Islet of Langerhans (tissue), 1 donor: Measurements from ENCODE around the gene INTS2.
"Not testable (repeated sequence)": the region's sequence is repeated elsewhere in the genome, so short reads cannot be mapped to it uniquely, and the experiment has no call there.

Source experiments
- FAIRE-seq: peaks from one replicate; lab custom pipeline; 2011; peaks lifted over from hg19 to GRCh38; lab: Jason Lieb, UNC

The INTS2 gene

DNA sequence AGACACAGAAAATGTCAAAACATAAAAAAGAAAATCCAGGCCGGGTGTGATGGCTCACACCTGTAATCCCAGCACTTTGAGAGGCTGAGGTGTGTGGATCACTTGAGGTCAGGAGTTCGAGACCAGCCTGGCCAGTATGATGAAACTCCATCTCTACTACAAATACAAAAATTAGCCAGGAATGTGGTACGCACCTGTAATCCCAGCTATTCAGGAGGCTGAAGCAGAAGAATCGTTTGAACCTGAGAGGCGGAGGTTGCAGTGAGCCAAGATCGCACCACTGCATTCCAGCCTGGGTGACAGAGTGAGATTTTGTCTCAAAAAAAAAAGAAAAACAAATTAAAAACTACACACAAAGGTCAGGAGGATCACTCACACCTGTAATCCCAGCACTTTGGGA, 40.0 kb downstream of the INTS2 start:
- FAIRE-seq, result not testable (repeated sequence)

DNA sequence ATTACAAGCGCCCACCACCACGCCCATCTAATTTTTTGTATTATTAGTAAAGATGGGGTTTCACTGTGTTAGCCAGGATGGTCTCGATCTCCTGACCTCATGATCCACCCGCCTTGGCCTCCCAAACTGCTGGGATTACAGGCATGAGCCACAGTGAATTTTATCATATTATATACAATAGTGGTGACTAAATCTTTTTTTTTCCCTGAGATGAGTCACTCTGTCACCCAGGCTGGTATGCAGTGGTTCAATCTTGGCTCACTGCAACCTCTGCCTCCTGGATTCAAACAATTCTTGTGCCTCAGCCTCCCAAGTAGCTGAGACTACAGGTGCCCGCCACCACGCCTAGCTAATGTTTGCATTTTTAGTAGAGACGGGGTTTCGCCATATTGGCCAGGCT, 41.9 kb downstream of the INTS2 start:
- not testable (repeated sequence) for FAIRE-seq

DNA sequence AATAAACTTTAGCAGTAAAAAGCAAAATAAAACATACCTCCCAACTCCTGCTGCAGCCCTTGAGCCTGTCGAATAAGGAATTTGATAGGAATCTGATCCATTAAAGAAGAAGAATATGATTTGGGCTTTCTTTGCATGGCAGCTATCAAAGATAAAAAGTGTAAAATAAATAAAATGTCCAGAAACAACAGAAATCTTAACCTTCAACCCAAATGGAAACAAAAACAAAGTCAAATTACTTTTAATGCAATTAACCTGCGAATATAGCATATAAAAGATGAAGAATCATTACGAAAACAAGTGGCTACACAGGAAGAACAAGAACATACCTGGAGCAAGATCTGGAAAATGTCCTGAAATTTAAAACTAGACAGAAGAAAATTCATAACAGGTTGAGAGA, 42.9 kb downstream of the INTS2 start:
- FAIRE-seq, result no peak

DNA sequence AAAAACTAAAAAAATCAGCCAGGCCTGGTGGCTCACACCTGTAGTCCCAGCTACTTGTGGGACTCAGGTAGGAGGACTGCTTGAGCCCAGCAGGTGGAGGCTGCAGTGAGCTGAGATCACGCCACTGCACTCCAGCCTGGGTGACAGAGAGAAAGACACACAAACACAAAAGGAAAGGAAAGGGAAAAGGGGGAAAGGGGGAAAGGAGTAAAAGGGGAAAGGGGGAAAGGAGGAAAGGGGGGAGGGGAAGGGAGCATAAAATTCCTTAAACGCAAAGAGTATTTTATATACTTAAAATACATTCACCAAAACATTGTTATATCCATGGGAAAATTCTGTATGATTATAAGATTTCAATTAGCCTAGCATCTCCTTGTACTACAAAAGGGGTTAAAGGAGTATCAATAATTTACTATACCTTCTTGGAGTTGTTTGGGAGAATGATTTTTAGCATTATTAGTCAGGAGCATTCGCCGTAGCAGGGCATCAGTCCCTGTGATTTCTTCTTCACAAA, 47.1 kb downstream of the INTS2 start:
- FAIRE-seq, result no peak

DNA sequence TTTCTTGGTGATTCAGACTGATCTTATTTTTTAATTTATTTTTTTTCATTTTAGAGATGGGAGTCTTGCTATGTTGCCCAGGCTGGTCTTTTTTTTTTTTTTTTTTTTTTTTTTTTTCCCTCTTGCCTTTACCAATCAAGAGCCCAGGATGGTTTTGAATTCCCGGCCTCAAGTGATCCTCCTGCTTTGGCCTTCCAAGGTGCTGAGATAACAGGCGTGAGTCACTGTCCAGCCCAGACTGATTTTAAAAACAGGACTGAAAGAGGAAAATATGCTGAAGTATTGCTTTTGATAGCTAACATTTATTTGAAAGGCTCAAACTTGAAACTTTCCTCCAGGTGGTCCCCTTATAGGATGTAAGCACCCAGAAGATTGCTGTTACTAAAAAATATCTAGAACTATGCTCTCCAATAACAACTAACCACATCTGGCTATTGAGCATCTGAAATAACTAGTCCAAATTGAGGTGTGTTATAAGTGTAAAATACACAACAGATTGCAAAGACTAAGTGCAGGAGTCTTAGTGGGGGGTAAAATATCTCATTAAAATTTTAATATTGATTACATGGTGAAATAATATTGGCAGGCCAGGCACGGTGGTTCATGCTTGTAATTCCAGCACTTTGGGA, 48.7 kb downstream of the INTS2 start:
- FAIRE-seq, result no peak

DNA sequence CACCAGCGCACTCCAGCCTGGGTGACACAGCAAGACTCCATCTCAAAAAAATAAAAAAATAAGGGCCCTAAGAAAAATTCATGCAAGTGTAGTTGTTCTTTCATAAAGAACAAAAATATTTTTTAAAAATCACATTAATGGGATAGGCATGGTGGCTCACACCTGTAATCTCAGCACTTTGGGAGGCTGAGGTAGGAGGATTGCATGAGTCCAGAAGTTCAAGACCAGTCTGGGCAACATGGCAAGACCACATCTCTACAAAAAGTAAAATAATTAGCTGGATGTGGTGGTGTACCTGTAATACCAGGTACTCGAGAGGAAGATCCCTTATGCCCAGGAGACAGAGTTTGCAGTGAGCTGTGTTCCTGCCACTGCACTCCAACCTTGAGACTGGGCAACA, 49.3 kb downstream of the INTS2 start:
- no peak for FAIRE-seq

DNA sequence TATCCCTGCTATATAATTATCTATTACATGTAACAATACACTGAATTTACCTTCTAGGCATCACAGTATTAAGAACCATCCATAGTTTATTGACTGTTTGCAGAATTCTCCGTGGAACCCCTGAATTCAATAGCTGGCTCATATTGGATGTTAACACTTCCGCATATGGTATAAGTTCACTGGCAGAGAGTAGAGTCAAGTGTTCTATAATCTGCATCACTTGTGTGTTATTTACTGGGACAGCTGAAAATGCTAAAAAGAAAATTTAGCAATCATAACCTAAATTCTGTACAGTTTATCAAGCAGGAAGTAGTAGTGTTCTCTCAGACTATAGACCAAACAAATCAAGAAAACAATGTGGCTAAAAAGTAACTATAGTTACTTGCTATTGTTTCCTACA, 49.9 kb downstream of the INTS2 start:
- no peak for FAIRE-seq

DNA sequence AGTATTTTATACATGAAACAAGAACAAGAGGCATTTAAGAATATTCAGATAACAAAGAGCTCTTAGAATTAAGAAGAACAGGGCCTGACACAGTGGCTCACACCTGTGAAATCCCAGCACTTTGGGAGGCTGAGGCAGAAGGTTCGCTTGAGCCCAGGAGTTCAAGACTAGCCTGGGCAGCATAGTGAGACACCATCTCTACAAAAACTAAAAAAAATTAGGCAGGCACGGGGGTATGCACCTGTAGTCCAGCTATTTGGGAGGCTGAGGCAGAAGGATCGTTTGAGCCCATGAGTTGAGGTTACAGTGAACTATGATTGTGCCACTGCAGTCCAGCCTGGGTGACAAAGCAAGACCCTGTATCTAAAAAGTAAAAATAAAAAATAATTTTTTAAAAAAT, 52.0 kb downstream of the INTS2 start:
- no peak for FAIRE-seq

DNA sequence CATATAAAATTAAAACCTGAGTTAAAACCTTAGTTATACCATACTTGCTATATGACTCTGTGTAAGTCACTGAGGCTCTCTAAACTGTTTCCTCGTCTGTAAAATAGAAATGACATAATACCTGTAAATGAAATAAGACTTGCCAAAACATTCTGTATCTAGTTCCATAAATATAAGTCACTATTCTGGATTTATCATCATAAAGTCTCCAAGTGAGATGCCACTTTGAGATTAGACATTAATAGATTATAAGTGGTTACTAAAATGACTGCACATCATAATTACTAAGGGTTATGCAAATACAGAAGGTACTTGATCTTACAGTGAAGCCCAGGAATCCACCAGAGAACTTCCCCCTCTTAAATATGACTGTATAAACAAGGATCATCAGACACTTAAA, 52.5 kb downstream of the INTS2 start:
- FAIRE-seq, result no peak

DNA sequence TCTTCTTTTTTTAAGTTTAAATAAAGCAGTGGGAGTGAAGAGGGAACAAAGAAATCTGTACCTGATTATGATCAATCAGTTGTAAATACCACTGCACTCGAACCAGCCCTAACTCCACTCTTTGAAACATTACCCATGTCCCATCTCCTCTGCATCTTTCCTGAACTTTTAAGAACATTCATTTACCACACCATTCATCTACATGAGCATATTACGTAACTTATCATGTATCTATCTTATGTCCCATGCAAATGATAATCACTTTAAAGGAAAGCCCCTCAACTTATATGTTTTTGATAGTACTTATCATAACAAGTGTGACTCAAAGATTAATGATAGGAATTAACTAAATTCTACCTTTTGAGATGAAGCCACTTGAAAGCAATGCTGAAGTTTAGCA, 53.7 kb downstream of the INTS2 start:
- FAIRE-seq, result no peak

DNA sequence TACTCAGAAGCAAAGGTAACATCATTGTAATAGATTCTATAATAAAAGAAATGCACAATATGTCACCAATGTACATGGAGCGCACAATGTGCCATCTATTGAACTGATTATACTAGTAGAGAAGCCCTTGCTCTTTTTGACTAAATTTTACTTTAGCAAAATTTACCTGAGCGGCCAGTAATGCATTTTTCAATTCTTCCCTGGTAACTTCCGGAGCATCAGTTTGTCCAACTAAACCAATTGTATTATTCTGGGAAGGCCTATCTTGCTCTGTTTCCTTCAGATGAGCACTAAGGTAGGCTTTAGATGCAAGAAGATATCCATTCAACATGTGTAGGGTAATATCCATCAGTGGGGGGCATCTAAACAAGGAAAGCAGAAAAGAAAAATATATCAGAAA, 55.7 kb downstream of the INTS2 start:
- no peak for FAIRE-seq

DNA sequence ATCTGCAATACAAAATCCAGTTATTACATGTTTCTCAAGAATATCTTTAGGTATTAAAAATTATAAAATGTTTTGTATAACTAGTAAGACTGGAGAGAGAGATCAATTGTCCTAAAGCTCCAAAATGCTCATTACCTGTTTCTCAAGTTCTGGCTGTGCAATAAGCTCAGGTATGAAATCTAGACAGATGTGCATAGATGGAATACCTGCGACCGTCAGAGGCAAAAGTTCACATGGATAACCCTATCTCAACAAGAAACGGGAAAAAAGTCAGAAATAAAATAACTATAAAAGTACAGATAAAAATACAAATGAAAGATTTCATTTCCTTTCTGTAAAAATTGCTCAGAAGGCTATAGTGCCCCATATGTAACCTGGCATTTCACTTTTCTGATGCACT, 58.6 kb downstream of the INTS2 start:
- no peak for FAIRE-seq

DNA sequence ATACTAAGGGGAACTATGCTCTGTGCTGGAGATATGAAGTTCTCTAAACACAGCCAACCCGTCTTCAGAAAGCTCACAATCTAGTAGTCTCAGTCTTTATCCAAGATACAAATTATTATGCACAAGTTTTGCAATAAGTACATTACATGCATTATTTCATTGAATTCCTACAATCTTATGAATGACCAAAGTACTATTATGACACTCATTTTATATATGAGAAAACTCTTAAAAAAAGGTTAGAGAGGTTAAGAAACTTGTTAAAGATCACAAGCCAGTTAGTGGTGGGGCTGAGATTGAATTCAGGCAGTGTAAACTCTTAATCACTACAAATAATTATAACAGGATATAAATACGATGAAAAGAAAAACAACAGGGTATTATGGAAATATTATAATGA, 59.7 kb downstream of the INTS2 start:
- no peak for FAIRE-seq

DNA sequence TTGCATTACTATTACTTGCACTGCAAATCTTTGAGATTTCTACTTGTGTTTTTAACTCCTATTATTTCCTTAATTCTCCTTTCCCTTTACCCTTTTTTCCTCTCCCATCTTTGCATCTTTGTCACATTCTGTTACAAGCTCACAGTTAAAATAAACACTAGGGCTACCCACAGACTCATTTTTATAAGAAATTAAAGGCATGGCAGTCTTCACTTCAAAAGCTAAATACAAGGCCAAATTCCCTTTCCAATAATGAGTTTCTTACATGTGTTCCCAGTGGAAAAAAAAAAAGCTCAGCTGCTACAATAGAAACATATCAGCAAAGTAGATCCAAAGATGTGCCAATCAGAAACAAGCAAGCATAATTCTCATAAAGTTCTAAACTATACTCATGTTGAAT, 60.7 kb downstream of the INTS2 start:
- no peak for FAIRE-seq

DNA sequence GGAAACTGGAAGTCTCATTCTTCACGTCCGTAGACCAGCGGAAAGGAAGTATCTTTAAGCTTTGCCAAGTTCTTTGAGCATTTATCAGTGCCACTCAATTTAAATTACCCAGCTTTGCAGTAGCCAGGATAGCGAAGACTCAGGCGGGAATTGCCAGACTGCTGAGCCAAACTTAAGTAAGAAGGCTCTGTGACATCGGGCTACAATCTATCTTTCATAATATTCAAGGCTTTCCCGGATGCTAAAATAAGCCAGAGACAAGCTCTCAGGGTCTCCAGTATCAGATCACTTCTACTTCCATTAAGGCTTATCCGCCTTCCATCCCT, 64.0 kb downstream of the INTS2 start:
- FAIRE-seq, result no peak

DNA sequence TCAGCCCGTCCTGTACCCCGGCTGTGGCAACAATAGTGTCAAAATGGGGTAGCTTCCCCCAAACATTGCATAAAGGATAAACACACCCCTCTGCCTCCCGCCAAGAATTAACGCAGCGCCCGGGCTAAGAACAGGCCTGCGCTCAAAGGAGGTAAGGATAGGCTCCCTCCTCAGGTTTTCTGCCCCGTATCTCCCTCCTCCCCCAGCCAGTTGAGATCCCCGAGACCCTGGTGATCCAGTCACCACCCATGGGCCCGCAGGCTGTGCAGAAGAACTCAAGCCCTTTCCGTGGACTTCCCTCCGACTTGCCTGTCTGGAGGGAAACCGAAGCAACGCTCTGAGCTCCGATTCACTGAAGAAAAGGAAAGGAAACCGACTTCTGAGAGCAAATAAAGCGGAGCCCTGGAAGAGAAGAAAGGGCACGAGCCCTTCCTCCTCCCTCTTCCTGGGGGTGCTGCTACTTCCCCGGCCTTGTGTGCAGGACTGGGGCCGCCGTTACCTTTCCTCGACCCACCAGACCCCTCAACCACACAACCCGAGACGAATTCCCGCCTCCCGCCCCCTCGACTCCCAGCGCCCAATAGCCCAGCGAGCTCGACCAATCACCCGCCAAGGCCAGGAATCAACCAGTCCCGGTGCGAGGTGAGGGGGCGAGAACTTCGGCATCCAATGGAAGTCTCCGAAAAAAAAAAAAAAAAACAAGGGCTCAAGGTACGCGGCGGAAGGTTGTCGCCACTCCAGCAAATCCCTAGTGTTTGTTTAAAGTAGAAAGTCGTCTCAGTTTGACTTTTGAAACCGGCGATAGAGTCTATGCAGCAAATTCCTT, 64.6 kb downstream of the INTS2 start, which contains the start of gene BRIP1:
Gene BRIP1 (minus strand): TSS at position 554 of the 826 bp plus-strand sequence. CDS start 1,989 bp downstream, outside the sequence.
- FAIRE-seq, result peak; percentile 90

DNA sequence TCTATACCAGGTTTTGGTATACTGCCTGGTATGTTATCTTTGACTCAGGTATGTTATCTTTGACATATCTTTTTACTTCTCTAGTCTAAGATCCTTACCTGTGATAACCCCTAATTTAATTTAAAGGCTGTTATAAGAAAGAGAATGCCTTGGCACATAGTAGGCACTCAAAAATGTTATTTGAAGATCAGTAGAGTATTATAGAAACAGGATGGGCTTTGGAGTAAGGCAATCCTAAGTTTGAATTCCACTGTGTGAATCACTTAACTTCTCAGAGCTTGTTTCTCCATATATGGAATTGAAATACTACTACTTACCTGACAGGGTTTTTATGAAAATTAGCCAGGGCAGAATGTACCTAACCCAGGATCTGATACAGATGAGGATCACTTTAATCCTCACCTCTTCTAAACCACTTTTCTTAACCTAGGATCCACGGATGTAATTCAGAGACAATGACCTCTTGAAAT, 65.6 kb downstream of the INTS2 start:
- no peak for FAIRE-seq

DNA sequence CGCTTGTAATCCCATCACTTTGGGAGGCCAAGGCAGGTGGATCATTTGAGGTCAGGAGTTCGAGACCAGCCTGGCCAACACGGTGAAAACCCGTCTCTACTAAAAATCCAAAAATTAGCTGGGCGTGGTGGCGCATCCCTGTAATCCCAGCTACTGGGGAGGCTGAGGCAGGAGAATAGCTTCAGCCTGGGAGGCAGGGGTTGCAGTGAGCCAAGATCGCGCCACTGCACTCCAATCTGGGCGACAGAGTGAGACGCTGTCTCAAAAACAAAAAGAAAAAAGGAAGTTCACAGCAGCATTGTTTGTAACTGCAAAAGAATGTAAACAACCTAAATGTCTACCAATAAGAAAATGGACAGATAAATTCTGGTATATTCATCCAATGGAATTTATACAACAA, 67.4 kb downstream of the INTS2 start:
- FAIRE-seq, result not testable (repeated sequence)

DNA sequence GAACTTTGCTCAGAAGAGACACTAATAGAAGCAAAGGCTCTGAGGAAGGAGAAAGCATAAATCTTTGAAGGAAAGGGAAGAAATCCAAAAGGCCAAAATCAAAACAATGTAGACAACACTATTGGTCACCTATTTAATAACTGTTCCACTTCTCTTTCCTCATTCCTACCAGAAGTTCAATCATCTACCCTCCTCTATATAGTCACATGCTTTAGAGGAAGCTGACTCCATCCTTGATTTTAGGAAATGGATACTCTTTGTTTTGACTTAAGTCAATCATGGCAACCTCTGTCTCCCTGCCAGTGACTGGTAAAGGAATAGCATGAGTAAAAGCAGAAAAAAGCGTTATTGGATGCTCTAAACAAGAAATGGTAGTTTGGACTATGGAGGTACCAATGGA, 71.7 kb downstream of the INTS2 start:
- FAIRE-seq, result no peak

DNA sequence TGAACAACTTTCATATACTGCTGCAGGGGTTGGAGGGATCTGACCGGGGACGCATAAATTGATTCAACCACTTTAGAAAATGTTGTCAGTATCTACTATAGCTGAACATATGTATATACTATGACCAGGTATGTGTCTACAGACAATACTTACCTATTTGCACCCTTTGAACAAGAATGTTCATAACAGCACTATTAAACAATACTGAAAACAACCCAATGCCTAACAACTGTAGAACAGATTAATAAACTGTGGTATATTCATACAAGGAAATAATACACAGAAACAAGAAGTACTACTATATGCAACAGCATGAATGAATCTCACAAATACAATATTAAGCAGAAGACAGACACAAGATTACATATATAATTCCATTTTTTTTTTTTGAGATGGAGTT, 74.9 kb downstream of the INTS2 start:
- FAIRE-seq, result no peak

DNA sequence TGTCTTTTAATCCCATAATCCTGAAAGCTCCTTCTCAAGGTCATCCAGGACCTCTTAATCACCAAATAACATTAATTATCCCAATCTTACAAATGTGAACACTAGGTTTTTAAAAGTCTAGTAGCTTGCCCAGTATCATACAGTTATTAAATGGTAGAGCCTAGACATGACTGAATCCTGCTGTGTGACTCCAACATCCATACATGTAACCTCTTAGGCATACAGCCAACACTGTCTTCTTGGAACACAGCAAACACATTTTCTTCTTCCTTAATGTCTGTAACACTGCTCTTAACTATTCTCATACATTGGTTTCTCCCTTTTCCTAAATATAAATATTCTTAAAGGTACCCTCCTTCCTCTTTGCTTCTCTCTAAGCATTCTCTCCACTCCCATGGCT, 78.1 kb downstream of the INTS2 start:
- FAIRE-seq, result no peak

DNA sequence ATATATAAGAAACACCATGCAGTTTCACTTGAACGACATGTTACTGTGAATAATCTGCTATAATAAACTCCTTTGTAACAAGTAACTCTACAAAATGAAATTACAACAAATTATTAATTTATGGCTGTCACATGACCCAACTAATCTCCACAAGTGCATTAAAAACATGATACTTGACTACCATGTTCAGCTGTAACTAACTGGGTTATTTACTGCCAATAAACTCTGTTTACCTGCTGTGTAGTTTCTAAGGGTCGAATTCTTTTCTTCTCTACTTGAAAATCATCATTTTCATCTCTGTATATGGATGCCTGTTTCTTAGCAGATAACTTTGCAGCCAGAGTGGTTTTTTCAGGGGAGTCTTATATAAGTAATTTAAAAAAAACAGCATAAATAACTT, 78.9 kb downstream of the INTS2 start:
- no peak for FAIRE-seq

DNA sequence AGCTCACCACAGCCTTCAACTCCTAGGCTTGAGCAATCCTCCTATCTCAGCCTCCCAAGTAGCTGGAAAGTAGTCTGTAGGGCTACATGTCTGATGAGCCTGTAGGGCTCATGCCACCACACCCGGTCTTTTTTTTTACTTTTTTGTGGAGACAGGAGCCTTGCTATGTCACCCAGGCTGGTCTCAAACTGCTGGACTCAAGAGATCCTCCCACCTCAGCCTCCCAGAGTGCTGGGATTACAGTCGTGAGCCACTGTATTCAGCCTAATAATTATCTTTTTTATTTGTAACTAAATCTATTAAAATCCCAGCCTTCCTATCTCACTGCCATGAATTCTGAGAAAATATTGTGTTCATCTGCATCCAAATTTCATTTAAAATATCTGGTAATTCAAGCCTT, 79.5 kb downstream of the INTS2 start:
- FAIRE-seq, result no peak

DNA sequence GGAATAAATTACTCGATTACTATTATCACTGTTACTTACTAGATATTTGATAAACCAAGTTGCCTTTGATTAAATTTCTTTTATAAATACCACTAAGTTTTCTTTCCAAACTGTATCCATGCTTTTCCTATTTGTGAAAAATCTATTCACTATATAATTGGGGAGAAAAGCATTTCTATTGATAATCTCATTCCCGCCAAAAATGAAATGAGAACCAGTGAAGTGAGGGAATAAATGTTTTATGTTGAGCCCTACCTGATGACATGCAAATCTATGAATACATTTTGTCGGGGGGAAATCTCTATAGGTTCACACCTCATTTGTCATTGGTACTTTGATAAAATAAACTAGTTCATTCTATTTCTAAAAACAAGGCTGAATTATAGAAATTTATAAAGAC, 80.1 kb downstream of the INTS2 start:
- FAIRE-seq, result no peak
